ENCODE data around the gene PLCG2.

- TF ChIP-seq POLR2A (IDR thresholded peaks at IDR 0.05): no peak
- TF ChIP-seq CTCF (IDR thresholded peaks at IDR 0.05): no peak
- no peak for TF ChIP-seq POLR2AphosphoS5 (IDR thresholded peaks at IDR 0.05; ENCODE audit: insufficient read depth in 1 of 2, low read depth in 1 of 2)
Observed at GRCh38 chr16:81946206-81946605, 167.1 kb downstream of the PLCG2 start.
